Fibroblast of villous mesenchyme (primary cell): ENCODE results near the gene PTPRN2. TPM values are rescaled to one million over a fixed set of nuclear protein-coding genes. Genes with fewer than 3 reads are reported as not detected.
"Not testable (repeated sequence)": the region's sequence is repeated elsewhere in the genome, so short reads cannot be mapped to it uniquely, and the experiment has no call there.

Experiments used
- DNase-seq: peaks from one replicate; pipeline ENCODE4 v3.0.0-alpha.2; 2010; ENCODE audit warnings: low read depth
- H3K4me3 ChIP-seq: 2 replicates; pipeline ENCODE4 v1.5.1; 2011; ENCODE audit warnings: low read depth, mild to moderate bottlenecking, low read length
- total RNA-seq: library from RNA; depleted of rRNA; stranded (reverse); fragments of >200 nt; gene quantifications from 2 replicates; pipeline ENCODE4 v1.2.3, GENCODE V29; 2012
- TF ChIP-seq, protein P1 (sequence below): IDR thresholded peaks from 2 replicates; pipeline ENCODE4 v1.5.1; 2012; ENCODE audit warnings: low read depth, mild to moderate bottlenecking, low read length; ENCODE audit not compliant: insufficient read depth

PTPRN2 gene
- total RNA-seq, 1 donor, result not detected

- no peak for DNase-seq
- no peak overlapping the region for H3K4me3 ChIP-seq
- TF ChIP-seq, protein P1, sequence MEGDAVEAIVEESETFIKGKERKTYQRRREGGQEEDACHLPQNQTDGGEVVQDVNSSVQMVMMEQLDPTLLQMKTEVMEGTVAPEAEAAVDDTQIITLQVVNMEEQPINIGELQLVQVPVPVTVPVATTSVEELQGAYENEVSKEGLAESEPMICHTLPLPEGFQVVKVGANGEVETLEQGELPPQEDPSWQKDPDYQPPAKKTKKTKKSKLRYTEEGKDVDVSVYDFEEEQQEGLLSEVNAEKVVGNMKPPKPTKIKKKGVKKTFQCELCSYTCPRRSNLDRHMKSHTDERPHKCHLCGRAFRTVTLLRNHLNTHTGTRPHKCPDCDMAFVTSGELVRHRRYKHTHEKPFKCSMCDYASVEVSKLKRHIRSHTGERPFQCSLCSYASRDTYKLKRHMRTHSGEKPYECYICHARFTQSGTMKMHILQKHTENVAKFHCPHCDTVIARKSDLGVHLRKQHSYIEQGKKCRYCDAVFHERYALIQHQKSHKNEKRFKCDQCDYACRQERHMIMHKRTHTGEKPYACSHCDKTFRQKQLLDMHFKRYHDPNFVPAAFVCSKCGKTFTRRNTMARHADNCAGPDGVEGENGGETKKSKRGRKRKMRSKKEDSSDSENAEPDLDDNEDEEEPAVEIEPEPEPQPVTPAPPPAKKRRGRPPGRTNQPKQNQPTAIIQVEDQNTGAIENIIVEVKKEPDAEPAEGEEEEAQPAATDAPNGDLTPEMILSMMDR, result no peak
Measured at GRCh38 chr7:158409120-158409519, 178.5 kb downstream of the PTPRN2 start.

GRCh38 chr7:158408318-158408920, 179.2 kb downstream of the PTPRN2 start:
- no peak overlapping the region for H3K4me3 ChIP-seq
- TF ChIP-seq, protein P1, result no peak
- DNase-seq, result no peak

DNA sequence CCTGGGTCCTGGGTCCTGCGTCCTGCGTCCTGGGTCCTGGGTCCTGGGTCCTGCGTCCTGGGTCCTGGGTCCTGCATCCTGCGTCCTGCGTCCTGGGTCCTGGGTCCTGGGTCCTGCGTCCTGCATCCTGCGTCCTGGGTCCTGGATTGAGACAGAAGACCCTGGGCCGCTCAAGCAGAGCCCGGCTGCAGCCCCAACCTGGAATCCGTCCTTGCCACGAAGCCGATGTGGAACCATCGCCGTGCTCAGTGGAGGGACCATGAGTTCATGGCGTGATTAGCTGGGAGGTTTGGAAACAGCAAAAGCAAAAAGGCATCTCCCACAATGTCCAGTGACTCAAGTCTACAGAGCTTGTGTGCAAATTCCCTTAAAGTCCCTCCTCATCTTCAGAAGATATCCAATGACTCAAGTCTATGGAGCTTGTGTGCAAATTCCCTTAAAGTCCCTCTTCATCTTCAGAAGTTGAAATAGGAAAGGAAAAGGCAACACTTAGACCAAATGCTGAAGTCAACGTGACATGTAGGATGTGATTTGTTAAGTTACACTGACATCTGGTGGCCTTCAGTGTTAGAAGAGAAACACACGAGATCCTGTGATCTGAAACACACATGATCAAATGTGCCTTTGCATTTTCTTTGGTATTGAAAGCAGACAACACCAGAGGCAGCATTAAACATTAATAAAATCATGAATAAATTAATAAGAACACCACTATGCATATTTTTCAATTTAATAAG, 179.9 kb downstream of the PTPRN2 start:
- DNase-seq, result peak; percentile 23
- TF ChIP-seq, protein P1, result peak; percentile 12
- no peak overlapping the region for H3K4me3 ChIP-seq

DNA sequence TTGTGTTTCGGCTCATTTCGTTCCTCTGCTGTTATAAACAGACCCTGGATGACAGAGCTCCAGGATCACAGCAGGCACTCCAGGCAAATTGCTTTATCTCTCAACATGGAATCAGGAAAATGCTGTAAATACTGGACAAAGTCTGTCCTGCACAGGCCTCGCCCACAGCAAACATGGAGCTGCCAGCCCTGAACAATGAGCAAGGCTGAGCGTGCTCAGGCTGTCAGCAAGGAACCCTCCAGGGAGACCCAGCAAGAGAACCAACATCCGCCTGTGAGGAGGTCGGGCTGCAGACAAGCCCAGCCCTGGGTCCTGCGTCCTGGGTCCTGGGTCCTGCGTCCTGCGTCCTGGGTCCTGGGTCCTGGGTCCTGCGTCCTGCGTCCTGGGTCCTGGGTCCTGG, 180.8 kb downstream of the PTPRN2 start:
- DNase-seq, result no peak
- H3K4me3 ChIP-seq, result no peak overlapping the region
- TF ChIP-seq, protein P1, result no peak

DNA sequence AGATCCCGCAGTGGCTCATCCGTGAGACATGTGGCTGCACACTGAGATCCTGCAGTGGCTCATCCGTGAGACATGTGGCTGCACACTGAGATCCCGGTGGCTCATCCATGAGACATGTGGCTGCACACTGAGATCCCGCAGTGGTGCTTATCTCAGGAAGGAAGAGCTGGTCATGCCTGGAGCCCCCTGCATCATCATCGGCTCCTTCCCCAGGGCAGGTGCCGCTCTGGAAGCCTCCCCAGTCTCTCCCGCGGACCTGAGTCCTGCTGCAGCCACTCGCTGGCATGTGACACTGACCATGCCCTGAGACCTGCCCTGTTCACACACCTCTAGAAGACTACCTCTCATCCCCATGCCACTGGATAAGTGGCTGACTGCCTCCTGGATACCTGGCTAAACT, 181.3 kb downstream of the PTPRN2 start:
- H3K4me3 ChIP-seq, result no peak overlapping the region
- DNase-seq, result no peak
- TF ChIP-seq, protein P1, result no peak

GRCh38 chr7:158405771-158406170, 181.9 kb downstream of the PTPRN2 start:
- not testable (repeated sequence) for H3K4me3 ChIP-seq, DNase-seq

- no peak overlapping the region for H3K4me3 ChIP-seq
- no peak for DNase-seq
- TF ChIP-seq, protein P1, result no peak
Measured at GRCh38 chr7:158405324-158405723, 182.3 kb downstream of the PTPRN2 start.
